Measurements from ENCODE around the gene GET4.

DNA sequence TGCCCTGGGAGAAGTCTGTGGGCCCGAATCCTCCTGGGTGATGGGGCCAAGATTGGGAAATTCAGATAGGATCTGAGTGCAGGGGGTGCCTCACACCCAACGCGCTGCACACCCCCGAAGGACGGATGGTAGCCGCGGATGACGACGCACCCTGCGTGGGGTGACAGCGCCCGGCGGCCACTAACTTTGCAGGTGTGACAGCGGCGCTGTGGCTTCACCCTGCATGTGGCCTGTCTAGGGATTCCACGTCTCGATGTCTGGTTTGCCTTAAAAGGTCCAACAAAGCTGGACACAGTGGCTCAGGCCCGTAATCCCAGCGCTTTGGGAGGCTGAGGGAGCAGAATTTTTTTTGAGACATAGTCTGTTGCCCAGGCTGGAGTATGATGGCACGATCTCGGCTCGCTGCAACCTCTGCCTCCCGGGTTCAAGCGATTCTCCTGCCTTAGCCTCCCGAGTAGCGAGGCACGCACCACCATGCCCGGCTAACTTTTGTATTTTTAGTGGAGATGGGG, 59.6 kb downstream of the GET4 start:
- TF ChIP-seq, protein P1, sequence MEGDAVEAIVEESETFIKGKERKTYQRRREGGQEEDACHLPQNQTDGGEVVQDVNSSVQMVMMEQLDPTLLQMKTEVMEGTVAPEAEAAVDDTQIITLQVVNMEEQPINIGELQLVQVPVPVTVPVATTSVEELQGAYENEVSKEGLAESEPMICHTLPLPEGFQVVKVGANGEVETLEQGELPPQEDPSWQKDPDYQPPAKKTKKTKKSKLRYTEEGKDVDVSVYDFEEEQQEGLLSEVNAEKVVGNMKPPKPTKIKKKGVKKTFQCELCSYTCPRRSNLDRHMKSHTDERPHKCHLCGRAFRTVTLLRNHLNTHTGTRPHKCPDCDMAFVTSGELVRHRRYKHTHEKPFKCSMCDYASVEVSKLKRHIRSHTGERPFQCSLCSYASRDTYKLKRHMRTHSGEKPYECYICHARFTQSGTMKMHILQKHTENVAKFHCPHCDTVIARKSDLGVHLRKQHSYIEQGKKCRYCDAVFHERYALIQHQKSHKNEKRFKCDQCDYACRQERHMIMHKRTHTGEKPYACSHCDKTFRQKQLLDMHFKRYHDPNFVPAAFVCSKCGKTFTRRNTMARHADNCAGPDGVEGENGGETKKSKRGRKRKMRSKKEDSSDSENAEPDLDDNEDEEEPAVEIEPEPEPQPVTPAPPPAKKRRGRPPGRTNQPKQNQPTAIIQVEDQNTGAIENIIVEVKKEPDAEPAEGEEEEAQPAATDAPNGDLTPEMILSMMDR (IDR thresholded peaks at IDR 0.05), result no peak
- TF ChIP-seq POLR2A (IDR thresholded peaks at IDR 0.05), result no peak
